ENCODE results near the gene CYB561D2. TPM values are rescaled to one million over a fixed set of nuclear protein-coding genes. Genes with fewer than 3 reads are reported as not detected.

CYB561D2 gene
- total and polyA plus RNA-seq, 2 of the 13 experiments (the other 11 are each of a cell fraction or from before 2014, with no cell fraction given): 11.1 to 17.2 TPM

DNA sequence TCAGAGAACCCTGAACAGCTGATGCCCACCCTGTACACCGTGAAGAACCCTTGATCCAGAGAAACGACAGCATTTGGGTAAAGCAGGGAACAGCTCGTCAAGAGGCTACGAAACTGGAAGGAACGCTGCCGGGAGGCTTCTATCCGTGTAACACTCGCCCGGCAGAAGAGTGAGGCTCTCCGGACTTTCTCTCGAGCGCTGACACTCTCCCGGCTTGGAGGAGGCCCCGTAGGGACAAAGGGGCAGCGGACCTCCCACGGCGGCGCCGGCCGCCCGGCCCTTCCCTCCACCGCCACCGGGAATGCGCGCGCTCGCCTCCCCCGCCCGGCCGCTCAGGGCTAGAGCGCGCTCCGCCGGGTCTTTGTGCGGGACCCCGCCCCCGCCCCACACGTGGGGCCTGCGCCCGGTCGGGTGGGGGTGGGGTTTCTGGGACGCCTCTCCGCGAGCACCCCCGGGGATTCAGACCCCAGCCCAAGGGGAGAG is 29.8 kb upstream of the CYB561D2 start (continued):
- TF ChIP-seq AGO2 (optimal IDR thresholded peaks at IDR 0.05; ENCODE audit: low read depth, low read length) (peak; percentile 54), PAX8 (CRISPR knock-in tag; IDR thresholded peaks at IDR 0.05; ENCODE audit: borderline replicate concordance) (no peak), NFKB2 (CRISPR knock-in tag; IDR thresholded peaks at IDR 0.05; ENCODE audit: borderline replicate concordance) (no peak), ONECUT2 (CRISPR knock-in tag; IDR thresholded peaks at IDR 0.05) (no peak), GATAD2A (CRISPR knock-in tag; IDR thresholded peaks at IDR 0.05) (peak; percentile 21; the same call in 1 of the 2 replicates), SALL1 (CRISPR knock-in tag; IDR thresholded peaks at IDR 0.05) (0 out of 2 replicates have a peak, but pooled peaks have one; percentile 24), KMT2A (CRISPR knock-in tag; IDR thresholded peaks at IDR 0.05) (no peak), GABPB1 (CRISPR knock-in tag; IDR thresholded peaks at IDR 0.05) (peak; percentile 38; the same call in 1 of the 2 replicates), MXI1 (IDR thresholded peaks at IDR 0.05; ENCODE audit: borderline replicate concordance, low read depth, low read length) (peak; percentile 97), ZSCAN25 (CRISPR knock-in tag; IDR thresholded peaks at IDR 0.05) (peak; percentile 58; the same call in 1 of the 2 replicates)
- TF ChIP-seq, protein P1, sequence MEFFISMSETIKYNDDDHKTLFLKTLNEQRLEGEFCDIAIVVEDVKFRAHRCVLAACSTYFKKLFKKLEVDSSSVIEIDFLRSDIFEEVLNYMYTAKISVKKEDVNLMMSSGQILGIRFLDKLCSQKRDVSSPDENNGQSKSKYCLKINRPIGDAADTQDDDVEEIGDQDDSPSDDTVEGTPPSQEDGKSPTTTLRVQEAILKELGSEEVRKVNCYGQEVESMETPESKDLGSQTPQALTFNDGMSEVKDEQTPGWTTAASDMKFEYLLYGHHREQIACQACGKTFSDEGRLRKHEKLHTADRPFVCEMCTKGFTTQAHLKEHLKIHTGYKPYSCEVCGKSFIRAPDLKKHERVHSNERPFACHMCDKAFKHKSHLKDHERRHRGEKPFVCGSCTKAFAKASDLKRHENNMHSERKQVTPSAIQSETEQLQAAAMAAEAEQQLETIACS (CRISPR knock-in tag; IDR thresholded peaks at IDR 0.05): peak; percentile 90
- TF ChIP-seq, protein P2, sequence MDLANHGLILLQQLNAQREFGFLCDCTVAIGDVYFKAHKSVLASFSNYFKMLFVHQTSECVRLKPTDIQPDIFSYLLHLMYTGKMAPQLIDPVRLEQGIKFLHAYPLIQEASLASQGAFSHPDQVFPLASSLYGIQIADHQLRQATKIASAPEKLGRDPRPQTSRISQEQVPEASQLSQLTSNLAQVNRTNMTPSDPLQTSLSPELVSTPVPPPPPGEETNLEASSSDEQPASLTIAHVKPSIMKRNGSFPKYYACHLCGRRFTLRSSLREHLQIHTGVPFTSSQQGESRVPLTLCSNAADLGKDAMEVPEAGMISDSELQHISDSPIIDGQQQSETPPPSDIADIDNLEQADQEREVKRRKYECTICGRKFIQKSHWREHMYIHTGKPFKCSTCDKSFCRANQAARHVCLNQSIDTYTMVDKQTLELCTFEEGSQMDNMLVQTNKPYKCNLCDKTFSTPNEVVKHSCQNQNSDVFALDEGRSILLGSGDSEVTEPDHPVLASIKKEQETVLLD (CRISPR knock-in tag; IDR thresholded peaks at IDR 0.05; ENCODE audit: low read depth): peak; percentile 52; the same call in 1 of the 2 replicates
- TF ChIP-seq, protein P3, sequence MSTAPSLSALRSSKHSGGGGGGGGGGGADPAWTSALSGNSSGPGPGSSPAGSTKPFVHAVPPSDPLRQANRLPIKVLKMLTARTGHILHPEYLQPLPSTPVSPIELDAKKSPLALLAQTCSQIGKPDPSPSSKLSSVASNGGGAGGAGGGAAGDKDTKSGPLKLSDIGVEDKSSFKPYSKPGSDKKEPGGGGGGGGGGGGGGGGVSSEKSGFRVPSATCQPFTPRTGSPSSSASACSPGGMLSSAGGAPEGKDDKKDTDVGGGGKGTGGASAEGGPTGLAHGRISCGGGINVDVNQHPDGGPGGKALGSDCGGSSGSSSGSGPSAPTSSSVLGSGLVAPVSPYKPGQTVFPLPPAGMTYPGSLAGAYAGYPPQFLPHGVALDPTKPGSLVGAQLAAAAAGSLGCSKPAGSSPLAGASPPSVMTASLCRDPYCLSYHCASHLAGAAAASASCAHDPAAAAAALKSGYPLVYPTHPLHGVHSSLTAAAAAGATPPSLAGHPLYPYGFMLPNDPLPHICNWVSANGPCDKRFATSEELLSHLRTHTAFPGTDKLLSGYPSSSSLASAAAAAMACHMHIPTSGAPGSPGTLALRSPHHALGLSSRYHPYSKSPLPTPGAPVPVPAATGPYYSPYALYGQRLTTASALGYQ (CRISPR knock-in tag; IDR thresholded peaks at IDR 0.05): no peak
- TF ChIP-seq, protein P4, sequence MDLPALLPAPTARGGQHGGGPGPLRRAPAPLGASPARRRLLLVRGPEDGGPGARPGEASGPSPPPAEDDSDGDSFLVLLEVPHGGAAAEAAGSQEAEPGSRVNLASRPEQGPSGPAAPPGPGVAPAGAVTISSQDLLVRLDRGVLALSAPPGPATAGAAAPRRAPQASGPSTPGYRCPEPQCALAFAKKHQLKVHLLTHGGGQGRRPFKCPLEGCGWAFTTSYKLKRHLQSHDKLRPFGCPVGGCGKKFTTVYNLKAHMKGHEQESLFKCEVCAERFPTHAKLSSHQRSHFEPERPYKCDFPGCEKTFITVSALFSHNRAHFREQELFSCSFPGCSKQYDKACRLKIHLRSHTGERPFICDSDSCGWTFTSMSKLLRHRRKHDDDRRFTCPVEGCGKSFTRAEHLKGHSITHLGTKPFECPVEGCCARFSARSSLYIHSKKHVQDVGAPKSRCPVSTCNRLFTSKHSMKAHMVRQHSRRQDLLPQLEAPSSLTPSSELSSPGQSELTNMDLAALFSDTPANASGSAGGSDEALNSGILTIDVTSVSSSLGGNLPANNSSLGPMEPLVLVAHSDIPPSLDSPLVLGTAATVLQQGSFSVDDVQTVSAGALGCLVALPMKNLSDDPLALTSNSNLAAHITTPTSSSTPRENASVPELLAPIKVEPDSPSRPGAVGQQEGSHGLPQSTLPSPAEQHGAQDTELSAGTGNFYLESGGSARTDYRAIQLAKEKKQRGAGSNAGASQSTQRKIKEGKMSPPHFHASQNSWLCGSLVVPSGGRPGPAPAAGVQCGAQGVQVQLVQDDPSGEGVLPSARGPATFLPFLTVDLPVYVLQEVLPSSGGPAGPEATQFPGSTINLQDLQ (CRISPR knock-in tag; IDR thresholded peaks at IDR 0.05): 0 out of 2 replicates have a peak, but pooled peaks have one; percentile 33
- TF ChIP-seq, protein P5, sequence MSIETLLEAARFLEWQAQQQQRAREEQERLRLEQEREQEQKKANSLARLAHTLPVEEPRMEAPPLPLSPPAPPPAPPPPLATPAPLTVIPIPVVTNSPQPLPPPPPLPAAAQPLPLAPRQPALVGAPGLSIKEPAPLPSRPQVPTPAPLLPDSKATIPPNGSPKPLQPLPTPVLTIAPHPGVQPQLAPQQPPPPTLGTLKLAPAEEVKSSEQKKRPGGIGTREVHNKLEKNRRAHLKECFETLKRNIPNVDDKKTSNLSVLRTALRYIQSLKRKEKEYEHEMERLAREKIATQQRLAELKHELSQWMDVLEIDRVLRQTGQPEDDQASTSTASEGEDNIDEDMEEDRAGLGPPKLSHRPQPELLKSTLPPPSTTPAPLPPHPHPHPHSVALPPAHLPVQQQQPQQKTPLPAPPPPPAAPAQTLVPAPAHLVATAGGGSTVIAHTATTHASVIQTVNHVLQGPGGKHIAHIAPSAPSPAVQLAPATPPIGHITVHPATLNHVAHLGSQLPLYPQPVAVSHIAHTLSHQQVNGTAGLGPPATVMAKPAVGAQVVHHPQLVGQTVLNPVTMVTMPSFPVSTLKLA (IDR thresholded peaks at IDR 0.05): peak; percentile 50; the same call in 1 of the 2 replicates
- TF ChIP-seq, protein P6, sequence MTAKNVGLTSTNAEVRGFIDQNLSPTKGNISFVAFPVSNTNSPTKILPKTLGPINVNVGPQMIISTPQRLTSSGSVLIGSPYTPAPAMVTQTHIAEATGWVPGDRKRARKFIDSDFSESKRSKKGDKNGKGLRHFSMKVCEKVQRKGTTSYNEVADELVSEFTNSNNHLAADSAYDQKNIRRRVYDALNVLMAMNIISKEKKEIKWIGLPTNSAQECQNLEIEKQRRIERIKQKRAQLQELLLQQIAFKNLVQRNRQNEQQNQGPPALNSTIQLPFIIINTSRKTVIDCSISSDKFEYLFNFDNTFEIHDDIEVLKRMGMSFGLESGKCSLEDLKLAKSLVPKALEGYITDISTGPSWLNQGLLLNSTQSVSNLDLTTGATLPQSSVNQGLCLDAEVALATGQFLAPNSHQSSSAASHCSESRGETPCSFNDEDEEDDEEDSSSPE (CRISPR knock-in tag; IDR thresholded peaks at IDR 0.05): peak; percentile 32; the same call in 1 of the 2 replicates
- TF ChIP-seq, protein P7, sequence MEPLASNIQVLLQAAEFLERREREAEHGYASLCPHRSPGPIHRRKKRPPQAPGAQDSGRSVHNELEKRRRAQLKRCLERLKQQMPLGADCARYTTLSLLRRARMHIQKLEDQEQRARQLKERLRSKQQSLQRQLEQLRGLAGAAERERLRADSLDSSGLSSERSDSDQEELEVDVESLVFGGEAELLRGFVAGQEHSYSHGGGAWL (CRISPR knock-in tag; IDR thresholded peaks at IDR 0.05): peak; percentile 59; the same call in 1 of the 2 replicates
